GM23248 (cell line): ENCODE results near the gene TMEM129. TPM values are rescaled to one million over a fixed set of nuclear protein-coding genes. Genes with fewer than 3 reads are reported as not detected.

Experiments
- DNase-seq: peaks from one replicate; pipeline ENCODE4 v3.0.0-alpha.2; 2015
- H2AFZ ChIP-seq: fragments of 200-600 bp; sonication (generic); 2 replicates; pipeline ENCODE4 v1.6.1; 2016; ENCODE audit warnings: antibody characterized with exemption
- H3F3A ChIP-seq: fragments of 200-600 bp; sonication (generic); 2 replicates; pipeline ENCODE4 v1.6.1; 2016; ENCODE audit warnings: mild to moderate bottlenecking, antibody characterized with exemption, mixed run types; ENCODE audit not compliant: insufficient read depth
- H3K27ac ChIP-seq: fragments of 200-600 bp; sonication (generic); 2 replicates; pipeline ENCODE4 v1.5.1; 2016; ENCODE audit warnings: mild to moderate bottlenecking
- H3K27me3 ChIP-seq: fragments of 200-600 bp; sonication (generic); replicated peaks from 2 replicates; pipeline ENCODE4 v1.6.1; 2016; ENCODE audit warnings: mild to moderate bottlenecking; ENCODE audit not compliant: insufficient read depth
- H3K36me3 ChIP-seq: fragments of 200-600 bp; sonication (generic); 2 replicates; pipeline ENCODE4 v1.6.1; 2016; ENCODE audit warnings: low read depth, mild to moderate bottlenecking
- H3K4me1 ChIP-seq: fragments of 200-600 bp; sonication (generic); 2 replicates; pipeline ENCODE4 v1.6.1; 2016; ENCODE audit warnings: mild to moderate bottlenecking; ENCODE audit not compliant: insufficient read depth
- H3K4me2 ChIP-seq: fragments of 200-600 bp; sonication (generic); one replicate; pipeline ENCODE4 v1.6.1; 2016; ENCODE audit warnings: mild to moderate bottlenecking; ENCODE audit not compliant: unreplicated experiment
- H3K4me3 ChIP-seq: fragments of 200-600 bp; sonication (generic); 2 replicates; pipeline ENCODE4 v1.5.1; 2016; ENCODE audit warnings: mild to moderate bottlenecking
- H3K79me2 ChIP-seq: fragments of 200-600 bp; sonication (generic); 2 replicates; pipeline ENCODE4 v1.6.1; 2016; ENCODE audit warnings: mild to moderate bottlenecking; ENCODE audit not compliant: insufficient read depth
- H3K9ac ChIP-seq: fragments of 200-600 bp; sonication (generic); 2 replicates; pipeline ENCODE4 v1.6.1; 2016; ENCODE audit warnings: mild to moderate bottlenecking
- H3K9me2 ChIP-seq: fragments of 200-600 bp; sonication (generic); 2 replicates; pipeline ENCODE4 v1.6.1; 2016; ENCODE audit warnings: mixed run types, mild to moderate bottlenecking, moderate library complexity; ENCODE audit not compliant: insufficient read depth
- H3K9me3 ChIP-seq: fragments of 200-600 bp; sonication (generic); one replicate; pipeline ENCODE4 v1.6.1; 2017; ENCODE audit warnings: low read depth
- H4K20me1 ChIP-seq: fragments of 200-600 bp; sonication (generic); 2 replicates; pipeline ENCODE4 v1.6.0; 2016; ENCODE audit not compliant: insufficient read depth
- EZH2 ChIP-seq: fragments of 200-600 bp; sonication (generic); IDR thresholded peaks from 2 replicates; pipeline ENCODE4 v1.6.1; 2018; ENCODE audit warnings: antibody characterized with exemption, mild to moderate bottlenecking; ENCODE audit not compliant: insufficient read depth, poor library complexity, severe bottlenecking
- EZH2phosphoT487 ChIP-seq: fragments of 200-600 bp; sonication (generic); IDR thresholded peaks from 2 replicates; pipeline ENCODE4 v1.6.1; 2018; ENCODE audit warnings: antibody characterized with exemption, moderate library complexity, mild to moderate bottlenecking, low read depth; ENCODE audit not compliant: insufficient read depth
- WGBS, 2 experiments: methylation state at CpG; one replicate each; pipeline ENCODE4 v1.1.6; 2015 to 2017; ENCODE audit warnings: low lambda C conversion rate in 2 of 2, low coverage in 1 of 2; ENCODE audit errors: missing lambda C conversion rate in 2 of 2; 5-methylcytosine and 5-hydroxymethylcytosine counted together
- in situ Hi-C: fragments of 300-500 bp; cut with MboI; formaldehyde crosslinking; loops from 2 replicates; pipeline ENCODE4 v1.15.0; 2020
- polyA plus RNA-seq: library from polyadenylated mRNA; unstranded; fragments of >200 nt; fragmentation: Nextera tagmentation; extraction: Ambion mirVana; gene quantifications from 2 replicates; pipeline ENCODE4 v1.2.1, GENCODE V29; 2016
- total RNA-seq: library from RNA; depleted of rRNA; stranded (reverse); fragments of >200 nt; shearing (Covaris generic); gene quantifications from 2 replicates; pipeline ENCODE4 v1.2.3, GENCODE V29; 2014

The TMEM129 gene
- total and polyA plus RNA-seq, 2 experiments from 2014 or later = 32.6 to 80.2 TPM

DNA sequence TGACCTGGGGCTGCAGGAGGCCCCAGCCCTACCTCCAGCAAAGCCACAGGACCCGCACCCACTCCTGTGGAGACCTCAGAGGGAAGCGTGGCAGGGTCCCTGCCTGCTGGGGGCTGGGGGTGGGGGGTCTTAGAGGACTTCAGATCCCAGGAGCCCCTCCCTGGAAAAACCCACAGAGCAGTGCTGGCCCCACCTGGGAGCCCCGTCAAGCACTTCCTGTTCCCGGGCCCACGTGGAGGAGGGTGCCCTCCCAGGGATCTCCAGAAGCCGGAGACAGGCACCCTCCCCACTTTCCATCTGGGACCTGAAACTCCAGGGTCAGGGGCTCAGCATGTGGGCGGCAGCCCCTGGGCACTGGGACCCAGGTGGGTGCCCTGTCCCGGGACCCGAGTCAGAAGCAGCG, 32.2 kb upstream of the TMEM129 start:
- Histone ChIP-seq H3K4me1 (no peaks in the 10 kb centered on the region), H3K27me3 (no peaks in the 10 kb centered on the region), H3K4me2 (no peak overlapping the region), H3K36me3 (no peaks in the 10 kb centered on the region), H3K27ac (no peak overlapping the region), H2AFZ (no peak overlapping the region), H4K20me1 (no peaks in the 10 kb centered on the region), H3K9ac (no peak overlapping the region), H3F3A (no peaks in the 10 kb centered on the region), H3K9me2 (no peaks in the 10 kb centered on the region), H3K4me3 (no peak overlapping the region), H3K79me2 (no peaks in the 10 kb centered on the region), H3K9me3 (no peaks in the 10 kb centered on the region)
- TF ChIP-seq EZH2 = no peak
- no peak for TF ChIP-seq EZH2phosphoT487
- WGBS, 2 experiments = 79 to 83% methylated on average over 9 to 10 of the region's 10 CpGs
- DNase-seq = no peak
- in situ Hi-C loops = no loop called here

DNA sequence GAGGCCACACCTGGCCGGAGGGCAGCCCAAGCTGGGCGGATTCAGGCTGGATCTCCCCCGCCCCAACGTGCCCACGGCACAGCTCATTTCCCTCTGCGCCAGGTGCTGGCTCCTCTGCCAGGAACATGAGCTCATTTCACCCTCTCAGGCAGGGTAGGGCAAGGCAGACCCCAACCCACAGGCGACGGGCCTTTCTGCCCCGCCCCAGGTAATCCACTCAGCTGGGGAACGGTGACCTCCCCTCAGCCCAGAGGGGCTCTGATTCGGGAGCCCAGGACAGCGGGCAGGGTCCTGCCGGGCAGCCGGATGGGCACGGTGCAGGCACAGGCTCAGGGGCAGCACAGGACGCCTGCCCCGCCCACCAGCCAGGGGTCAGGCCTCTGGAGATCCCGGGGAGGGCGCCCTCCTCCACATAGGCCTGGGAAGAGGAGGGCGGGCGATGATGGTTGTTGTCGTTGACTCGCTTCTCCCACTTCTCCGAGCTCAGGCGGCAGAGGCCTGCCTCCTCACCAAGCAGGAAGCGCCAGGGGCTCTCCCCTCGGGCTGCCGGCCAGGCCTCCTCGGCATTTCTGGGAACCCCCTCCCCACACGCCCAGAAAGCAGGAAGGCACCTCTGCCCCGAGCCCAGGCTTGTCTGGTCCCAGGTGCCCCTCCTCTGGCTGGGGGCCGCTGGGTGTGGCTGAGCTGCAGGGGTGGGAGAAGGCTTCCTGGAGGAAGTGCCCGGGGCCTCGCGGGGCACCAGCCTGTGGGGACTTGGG, 31.3 kb upstream of the TMEM129 start:
- H3K9me2 ChIP-seq = no peaks in the 10 kb centered on the region
- H3K9ac ChIP-seq = no peak overlapping the region
- TF ChIP-seq EZH2phosphoT487 (no peak), EZH2 (no peak)
- H3K4me3 ChIP-seq = no peak overlapping the region
- no peak for DNase-seq
- H3K9me3 ChIP-seq = no peaks in the 10 kb centered on the region
- no peaks in the 10 kb centered on the region for H3K79me2 ChIP-seq
- H4K20me1 ChIP-seq = no peaks in the 10 kb centered on the region
- H3K4me2 ChIP-seq = no peak overlapping the region
- no peak overlapping the region for H3K27ac ChIP-seq
- in situ Hi-C loops = no loop called here
- H2AFZ ChIP-seq = no peak overlapping the region
- WGBS, 2 experiments = 63 to 67% methylated on average over 29 to 34 of the region's 35 CpGs
- H3K36me3 ChIP-seq = no peaks in the 10 kb centered on the region
- H3F3A ChIP-seq = no peaks in the 10 kb centered on the region
- no peaks in the 10 kb centered on the region for H3K27me3 ChIP-seq
- H3K4me1 ChIP-seq = no peaks in the 10 kb centered on the region

- Histone ChIP-seq H3K4me2 (no peak overlapping the region), H3K9ac (no peak overlapping the region), H3K4me1 (no peaks in the 10 kb centered on the region), H3K27ac (no peak overlapping the region), H4K20me1 (no peaks in the 10 kb centered on the region), H2AFZ (no peak overlapping the region), H3F3A (no peaks in the 10 kb centered on the region), H3K36me3 (no peaks in the 10 kb centered on the region), H3K9me2 (no peaks in the 10 kb centered on the region), H3K9me3 (no peaks in the 10 kb centered on the region), H3K27me3 (no peaks in the 10 kb centered on the region), H3K4me3 (no peak overlapping the region), H3K79me2 (no peaks in the 10 kb centered on the region)
- TF ChIP-seq EZH2phosphoT487 = no peak
- TF ChIP-seq EZH2 = no peak
- no peak for DNase-seq
- in situ Hi-C loops = no loop called here
- WGBS, 2 experiments = 80 to 90% methylated on average over 4 to 8 of the region's 8 CpGs
Observed at GRCh38 chr4:1751919-1752283, 30.8 kb upstream of the TMEM129 start.

- Histone ChIP-seq H3K4me1 (no peaks in the 10 kb centered on the region), H3K79me2 (no peaks in the 10 kb centered on the region), H3K4me2 (no peak overlapping the region), H2AFZ (no peak overlapping the region), H3K27me3 (no peaks in the 10 kb centered on the region), H3K4me3 (no peak overlapping the region), H3K36me3 (no peaks in the 10 kb centered on the region), H3K27ac (no peak overlapping the region), H4K20me1 (no peaks in the 10 kb centered on the region), H3K9ac (no peak overlapping the region), H3K9me2 (no peaks in the 10 kb centered on the region), H3F3A (no peaks in the 10 kb centered on the region), H3K9me3 (no peaks in the 10 kb centered on the region)
- in situ Hi-C loops = no loop called here
- DNase-seq = no peak
- WGBS, 2 experiments = 78 to 84% methylated on average over 20 to 28 of the region's 31 CpGs
- no peak for TF ChIP-seq EZH2phosphoT487
- TF ChIP-seq EZH2 = no peak
Observed at GRCh38 chr4:1751155-1751918, 30.2 kb upstream of the TMEM129 start.
